ENCODE data around the gene RAPGEF4.
A peak's percentile ranks its signal among the peaks of the same experiment; 100 is the strongest.

DNA sequence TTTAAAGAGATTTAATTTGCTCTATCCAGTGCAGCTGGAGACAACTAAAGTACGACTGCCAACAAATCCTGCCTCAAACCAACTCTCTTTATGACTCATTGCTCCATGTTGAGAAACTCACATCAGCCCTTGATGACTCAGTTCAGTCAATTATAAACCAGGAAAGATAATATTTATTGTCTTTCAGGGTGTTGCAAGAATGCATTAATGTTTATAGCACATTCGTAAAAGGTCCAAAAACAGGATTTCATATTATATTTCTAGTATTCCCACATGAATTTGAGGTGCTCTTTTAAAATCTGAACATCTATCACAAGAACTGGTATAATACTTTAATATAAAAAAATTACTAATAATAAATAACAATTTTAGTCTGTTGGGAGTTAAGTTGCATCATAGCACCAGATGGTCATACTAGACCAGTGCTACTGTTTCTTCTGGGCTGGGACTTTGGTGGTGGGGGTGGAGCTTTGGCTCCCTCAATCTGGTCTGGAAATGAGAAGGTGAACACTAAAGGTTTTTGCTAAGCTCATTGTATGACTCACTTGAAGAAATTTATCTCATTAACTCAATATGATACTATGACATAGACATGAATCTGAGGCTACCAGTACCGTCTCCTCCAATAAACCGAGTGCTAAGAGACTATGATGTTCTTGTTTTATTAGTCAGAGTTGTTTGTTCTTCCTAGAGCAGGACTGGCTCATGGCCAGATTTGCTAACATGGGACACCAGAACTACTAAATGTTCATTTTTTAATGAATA is 313.4 kb downstream of the RAPGEF4 start:
- TF ChIP-seq, protein P1, sequence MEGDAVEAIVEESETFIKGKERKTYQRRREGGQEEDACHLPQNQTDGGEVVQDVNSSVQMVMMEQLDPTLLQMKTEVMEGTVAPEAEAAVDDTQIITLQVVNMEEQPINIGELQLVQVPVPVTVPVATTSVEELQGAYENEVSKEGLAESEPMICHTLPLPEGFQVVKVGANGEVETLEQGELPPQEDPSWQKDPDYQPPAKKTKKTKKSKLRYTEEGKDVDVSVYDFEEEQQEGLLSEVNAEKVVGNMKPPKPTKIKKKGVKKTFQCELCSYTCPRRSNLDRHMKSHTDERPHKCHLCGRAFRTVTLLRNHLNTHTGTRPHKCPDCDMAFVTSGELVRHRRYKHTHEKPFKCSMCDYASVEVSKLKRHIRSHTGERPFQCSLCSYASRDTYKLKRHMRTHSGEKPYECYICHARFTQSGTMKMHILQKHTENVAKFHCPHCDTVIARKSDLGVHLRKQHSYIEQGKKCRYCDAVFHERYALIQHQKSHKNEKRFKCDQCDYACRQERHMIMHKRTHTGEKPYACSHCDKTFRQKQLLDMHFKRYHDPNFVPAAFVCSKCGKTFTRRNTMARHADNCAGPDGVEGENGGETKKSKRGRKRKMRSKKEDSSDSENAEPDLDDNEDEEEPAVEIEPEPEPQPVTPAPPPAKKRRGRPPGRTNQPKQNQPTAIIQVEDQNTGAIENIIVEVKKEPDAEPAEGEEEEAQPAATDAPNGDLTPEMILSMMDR (IDR thresholded peaks at IDR 0.05): no peak
- TF ChIP-seq EP300 (IDR thresholded peaks at IDR 0.05): no peak
- TF ChIP-seq POLR2AphosphoS5 (IDR thresholded peaks at IDR 0.05): peak; percentile 88
- no peak for TF ChIP-seq POLR2A (IDR thresholded peaks at IDR 0.05)

All from gastroesophageal sphincter (tissue), 3 donors.